H4 (cell line): ENCODE measurements around the gene CFAP299. TPM values are rescaled to one million over a fixed set of nuclear protein-coding genes. Genes with fewer than 3 reads are reported as not detected.

ENCODE experiments used
- DNase-seq: peaks from one replicate; pipeline ENCODE4 v3.0.0-alpha.2; 2015; ENCODE audit warnings: low spot score
- total RNA-seq: library from RNA; depleted of rRNA; stranded (reverse); fragments of >200 nt; shearing (Covaris generic); gene quantifications from 2 replicates; pipeline ENCODE4 v1.2.3, GENCODE V29; 2014

The CFAP299 gene
- total RNA-seq, 1 experiment from 2014 or later = 0.21 TPM

DNA sequence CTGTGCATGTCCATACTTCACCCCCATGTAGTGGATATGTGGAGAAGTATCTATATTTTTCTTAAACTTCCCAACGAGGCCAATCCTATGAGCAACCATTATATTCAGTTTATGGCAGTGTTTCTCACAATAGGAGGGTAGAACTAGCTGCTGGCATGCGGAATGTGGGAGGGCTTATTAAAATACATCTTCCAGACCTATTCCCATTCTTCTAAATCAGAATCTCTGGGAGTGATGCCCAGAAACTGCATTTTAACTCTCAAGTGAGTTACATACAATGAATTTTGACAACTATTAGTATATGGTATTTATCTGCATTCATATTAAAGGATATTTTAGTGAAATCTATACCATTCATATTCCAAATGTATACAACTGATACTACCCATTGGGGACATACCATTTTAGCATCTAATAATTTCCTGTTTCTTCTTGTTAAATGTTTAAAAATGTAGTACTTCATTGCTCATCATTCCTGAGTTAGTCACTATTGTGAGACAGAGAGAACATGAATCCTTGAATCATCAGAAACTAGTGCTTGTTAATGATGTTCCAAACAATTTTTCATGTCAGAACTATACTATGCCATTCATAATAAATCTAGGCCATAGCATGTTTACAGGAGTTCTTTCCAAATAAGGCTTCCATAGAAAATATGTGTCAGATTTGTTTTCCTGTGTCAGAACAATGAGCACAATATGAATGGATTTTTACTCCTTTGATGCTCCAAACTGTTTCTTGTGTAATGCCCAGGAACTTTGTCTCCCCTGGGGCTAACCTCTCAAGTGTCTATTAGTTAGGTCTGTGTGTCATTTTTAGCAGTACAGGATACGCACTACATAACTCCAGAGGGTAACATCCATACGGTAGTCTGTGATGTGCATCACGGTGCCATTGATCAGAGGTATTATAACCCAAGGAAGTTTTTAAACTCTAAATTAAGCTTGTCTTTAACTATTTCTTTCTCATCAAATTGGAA, 496.1 kb downstream of the CFAP299 start:
- DNase-seq = no peak

DNA sequence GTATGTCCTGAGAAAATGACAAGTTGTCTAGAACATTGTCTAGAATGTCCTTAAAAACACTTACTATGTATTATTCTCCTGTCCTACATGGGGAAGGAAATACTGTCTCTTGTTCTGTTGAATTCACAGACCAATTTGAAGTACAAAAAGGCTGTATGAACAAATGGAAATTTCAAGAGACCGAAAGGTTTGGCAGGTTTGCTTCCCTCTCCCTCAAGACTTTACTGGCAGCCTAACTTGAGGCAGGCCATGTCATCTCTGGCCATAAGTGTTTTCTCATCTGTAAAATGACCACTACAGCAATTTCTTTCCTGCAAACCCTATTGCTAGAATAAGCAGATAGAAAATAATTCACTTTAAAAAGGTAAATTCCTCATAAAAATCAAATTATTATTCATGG, 503.8 kb downstream of the CFAP299 start:
- DNase-seq = no peak

GRCh38 chr4:80839792-80840191, 504.3 kb downstream of the CFAP299 start:
- no peak for DNase-seq

- no peak for DNase-seq
These were observed 504.9 kb downstream of the CFAP299 start for GRCh38 chr4:80840396-80840795.

DNA sequence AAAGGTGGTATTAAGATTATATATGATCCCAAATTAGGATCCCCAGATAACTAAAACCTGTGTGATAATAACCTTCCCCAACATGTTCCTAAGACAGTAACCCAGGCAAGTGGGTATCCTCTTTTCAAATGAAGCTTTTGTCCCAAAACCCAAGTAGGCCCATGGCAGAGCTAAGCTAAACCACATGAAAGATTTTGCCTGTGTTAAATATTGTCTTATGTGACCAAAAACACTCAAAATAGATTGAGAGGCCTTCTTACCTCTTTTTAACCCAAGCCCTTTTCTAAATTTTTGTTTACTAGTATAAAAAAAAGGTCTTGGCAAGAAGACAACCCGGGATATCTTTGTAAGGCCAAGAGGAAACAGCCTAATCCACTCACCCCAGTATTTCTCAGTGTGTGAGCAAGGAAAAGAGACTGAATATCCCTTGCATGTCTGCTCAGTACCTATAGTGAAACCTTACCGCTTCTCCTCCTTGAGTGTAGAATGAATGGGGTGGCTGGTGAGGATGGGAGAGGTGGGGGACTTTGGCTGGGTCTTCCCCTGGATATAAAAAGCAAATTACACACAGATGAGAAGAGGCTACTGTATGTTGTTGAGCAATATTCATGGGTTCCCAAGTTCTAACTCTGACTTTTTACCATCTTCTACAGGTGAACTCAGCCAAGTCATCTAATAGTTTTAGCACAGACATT, 506.2 kb downstream of the CFAP299 start:
- no peak for DNase-seq

DNA sequence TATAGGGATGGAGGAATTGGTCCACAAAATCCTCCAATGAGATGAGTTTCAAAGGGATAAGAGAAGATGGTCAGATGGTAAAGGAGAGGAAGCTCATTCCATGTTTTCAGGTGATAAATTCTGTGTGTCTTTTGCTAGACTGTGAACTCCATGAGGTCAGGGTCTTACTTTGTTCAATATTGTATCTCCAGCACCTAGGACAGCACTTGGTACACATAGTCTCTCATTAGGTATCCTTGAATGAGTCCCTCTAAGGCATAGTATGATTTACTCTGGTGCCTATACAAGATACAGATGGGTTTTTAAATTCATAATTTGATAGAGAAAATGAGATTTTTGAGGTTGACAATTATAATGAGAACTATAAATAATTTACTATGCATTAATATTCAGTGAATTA, 510.7 kb downstream of the CFAP299 start:
- DNase-seq = no peak

GRCh38 chr4:80852061-80852460, 516.5 kb downstream of the CFAP299 start:
- DNase-seq = no peak

- DNase-seq = no peak
These were observed 538.0 kb downstream of the CFAP299 start for GRCh38 chr4:80873571-80873970.

DNA sequence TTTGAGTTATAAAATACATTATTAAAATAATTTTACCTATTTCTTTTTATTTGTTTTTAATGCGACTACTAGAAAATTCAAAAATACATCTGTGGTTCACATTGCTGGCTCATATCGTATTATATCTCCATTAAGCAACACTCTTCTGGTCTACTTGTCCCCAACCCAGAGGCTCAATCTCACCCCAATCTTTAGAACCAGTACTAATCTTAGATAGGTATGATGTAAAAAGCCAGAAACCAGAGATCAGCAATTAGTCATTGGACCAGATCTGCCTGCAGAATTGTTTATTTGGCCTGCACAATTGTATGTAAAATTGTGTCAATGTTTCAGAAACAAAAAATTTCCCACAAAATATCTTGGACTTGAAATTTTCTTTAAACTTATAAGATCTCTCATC, 539.4 kb downstream of the CFAP299 start:
- DNase-seq = no peak

GRCh38 chr4:80875642-80876041, 540.1 kb downstream of the CFAP299 start:
- DNase-seq = no peak

DNA sequence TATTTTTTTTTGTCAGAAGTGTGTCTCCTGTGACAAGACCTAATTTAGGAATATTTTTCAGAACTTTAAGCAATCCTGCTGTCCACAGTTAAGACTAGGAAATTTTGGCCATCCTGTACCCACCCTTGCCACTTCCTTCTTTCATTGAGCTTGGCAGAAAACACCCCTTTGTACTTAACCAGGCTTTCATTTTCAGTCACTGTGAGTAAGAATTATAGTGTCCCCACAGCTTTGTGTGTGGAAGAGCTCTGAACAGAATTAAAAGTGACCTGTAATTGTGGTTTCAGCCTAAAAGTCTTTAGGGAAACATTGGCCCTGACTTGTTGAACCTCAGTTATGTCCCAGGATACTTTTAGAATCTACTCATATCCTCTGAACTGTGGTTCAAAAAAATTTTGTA, 541.3 kb downstream of the CFAP299 start:
- no peak for DNase-seq

DNA sequence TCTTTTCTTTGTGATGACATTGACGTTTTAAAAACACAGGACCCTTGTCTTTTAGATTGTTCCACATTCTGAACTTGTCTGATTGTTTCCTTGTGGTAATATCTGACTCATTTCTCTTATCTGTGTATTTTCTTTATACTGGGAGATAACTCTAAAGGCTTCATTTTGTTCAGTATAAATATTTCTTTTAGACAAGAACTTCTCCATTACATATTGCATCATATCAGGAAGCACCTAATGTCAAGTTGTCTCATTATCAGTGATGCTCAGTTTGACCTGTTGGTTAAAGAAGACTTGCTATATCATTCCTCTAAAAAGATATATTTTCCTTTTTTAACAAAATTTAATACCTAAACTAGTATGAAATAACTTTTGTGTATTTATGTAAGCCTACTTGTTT, 542.7 kb downstream of the CFAP299 start:
- no peak for DNase-seq

GRCh38 chr4:80897537-80898303, 562.2 kb downstream of the CFAP299 start:
- DNase-seq = no peak

DNA sequence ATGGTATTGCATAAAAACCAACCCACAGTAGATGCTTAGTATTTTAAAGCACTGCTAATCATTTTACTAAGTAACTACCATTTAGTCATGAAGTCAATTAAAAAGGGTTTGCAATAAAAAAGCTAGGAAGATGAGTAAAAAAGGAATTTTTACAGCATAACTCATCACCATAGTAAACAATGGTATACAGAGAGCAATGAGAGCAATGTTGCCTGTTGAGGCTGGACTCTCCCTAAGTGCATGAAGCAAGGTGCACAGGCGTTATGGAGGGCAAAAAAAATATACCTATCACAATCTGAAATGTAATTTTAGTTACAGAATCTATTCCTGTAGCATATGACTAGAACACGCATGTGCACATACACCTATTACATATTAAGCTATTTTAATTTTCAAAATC, 565.4 kb downstream of the CFAP299 start:
- no peak for DNase-seq

DNA sequence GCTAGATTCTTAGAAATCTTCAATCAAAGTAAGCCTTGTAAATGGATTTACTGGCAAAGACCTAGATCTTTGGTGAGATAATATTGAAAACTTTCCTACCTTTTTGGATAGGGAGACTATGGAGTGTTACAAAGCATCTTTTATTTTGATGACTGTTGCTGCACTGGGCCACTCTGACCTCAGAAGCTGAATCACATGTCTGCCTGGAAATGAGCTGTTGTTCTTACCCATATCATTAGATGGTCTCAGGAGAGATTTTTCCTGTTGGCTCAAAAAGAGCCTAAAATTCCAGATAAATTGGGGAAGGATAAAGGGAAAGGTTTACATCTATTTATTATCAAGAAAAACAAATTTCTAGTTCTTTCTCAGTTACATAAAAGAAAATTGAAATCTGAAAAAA, 567.5 kb downstream of the CFAP299 start:
- DNase-seq = no peak

DNA sequence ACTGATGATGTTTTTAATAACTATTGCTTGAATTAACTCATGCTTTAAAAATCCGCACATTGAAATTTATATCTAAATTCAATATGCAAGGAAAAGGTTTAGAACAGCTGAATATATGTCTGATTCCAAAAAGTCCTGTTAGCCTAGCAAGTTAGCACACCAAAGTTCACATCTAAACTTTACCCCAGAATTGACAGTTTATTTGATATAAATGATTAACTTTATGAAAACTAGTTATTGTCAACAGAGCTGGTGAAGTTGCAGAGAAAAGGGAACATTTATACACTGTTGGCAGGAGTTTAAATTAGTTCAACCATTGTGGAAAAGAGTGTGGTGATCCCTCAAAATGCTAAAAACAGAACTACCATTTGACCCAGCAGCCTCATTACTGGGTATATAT, 574.4 kb downstream of the CFAP299 start:
- DNase-seq = no peak

GRCh38 chr4:80911458-80911857, 575.9 kb downstream of the CFAP299 start:
- no peak for DNase-seq

- no peak for DNase-seq
These were observed 576.8 kb downstream of the CFAP299 start for GRCh38 chr4:80912350-80912749.

DNA sequence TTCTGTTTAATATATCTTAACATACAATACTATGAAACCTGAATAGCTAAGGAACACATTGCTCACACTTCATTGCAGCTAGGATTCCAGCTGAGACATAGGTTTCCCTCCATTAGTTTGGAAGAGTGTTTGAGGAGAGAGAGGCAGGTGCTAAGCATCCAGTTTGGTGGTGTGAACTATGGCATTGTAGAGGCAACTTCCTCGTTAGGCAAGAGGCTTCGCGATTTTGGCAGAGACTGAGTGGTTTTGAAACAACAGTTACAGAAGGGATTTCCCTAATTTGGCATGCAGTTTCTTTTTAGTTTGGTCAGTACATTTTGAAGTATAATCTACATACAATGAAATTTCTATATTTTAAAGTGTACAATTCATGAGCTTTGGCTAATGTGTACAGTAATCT, 577.9 kb downstream of the CFAP299 start:
- DNase-seq = no peak

DNA sequence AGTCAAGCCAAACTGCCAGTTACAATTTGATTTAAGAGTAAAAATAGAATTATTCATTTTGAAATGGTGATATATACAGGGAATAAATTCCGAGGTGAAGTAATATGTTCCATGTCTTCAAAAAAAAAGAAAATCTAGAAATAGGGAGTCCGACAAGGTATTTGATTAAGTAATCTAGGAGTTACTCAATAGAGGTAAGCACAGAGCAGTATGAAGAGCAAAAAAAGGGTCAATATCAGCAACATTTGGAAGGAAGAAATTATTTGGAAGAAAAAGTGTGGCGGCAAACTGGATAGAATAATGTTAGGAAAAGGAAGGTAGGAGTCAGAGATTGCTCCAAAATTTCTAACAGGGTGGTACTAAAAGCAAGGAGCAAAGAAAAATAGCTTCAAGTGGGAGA, 581.2 kb downstream of the CFAP299 start:
- DNase-seq = no peak

GRCh38 chr4:80918004-80918403, 582.5 kb downstream of the CFAP299 start:
- no peak for DNase-seq

GRCh38 chr4:80921441-80921840, 585.9 kb downstream of the CFAP299 start:
- DNase-seq = no peak
